IMR-90 (cell line): Measurements from ENCODE around the gene COL5A2. TPM values are rescaled to one million over a fixed set of nuclear protein-coding genes. Genes with fewer than 3 reads are reported as not detected.

Experiments used
- ATAC-seq: fragments of 200-7000 bp; cut with Tn5 transposase; 2 replicates; pipeline ENCODE4 v1.9.1; 2020; ENCODE audit warnings: low read depth, mild to moderate bottlenecking, moderate library complexity
- BruUV-seq: library from RNA; stranded (reverse); fragments of 400-500 nt; replicated peaks from 2 replicates; lab custom pipeline; 2021; lab: Mats Ljungman, UMichigan
- CTCF ChIA-PET: fragments of 300-600 bp; formaldehyde crosslinking; extraction: SDS; loops from one replicate; lab custom pipeline; 2021; ENCODE audit warnings: antibody characterized with exemption; lab: Yijun Ruan, JAX
- POLR2A ChIA-PET: fragments of 300-600 bp; sonication (Branson Sonifier 250); formaldehyde crosslinking; loops from one replicate; lab custom pipeline; 2022; ENCODE audit warnings: antibody characterized with exemption; ENCODE audit not compliant: unreplicated experiment; lab: Charles Lee
- DNase-seq: peaks from one replicate; pipeline ENCODE4 v3.0.0; 2013
- H2AFZ ChIP-seq: replicated peaks from 2 replicates; pipeline ENCODE3; 2013; ENCODE audit warnings: low read length, mild to moderate bottlenecking; ENCODE audit not compliant: poor library complexity
- H2AK5ac ChIP-seq: 2 replicates; pipeline ENCODE4 v1.6.1; 2013; ENCODE audit warnings: low read depth, low read length, inconsistent platforms
- H2AK9ac ChIP-seq: replicated peaks from 2 replicates; pipeline ENCODE3; 2013; ENCODE audit warnings: mild to moderate bottlenecking, low read depth, low read length, moderate library complexity; ENCODE audit not compliant: poor library complexity
- H2BK120ac ChIP-seq: 2 replicates; pipeline ENCODE4 v1.6.1; 2013; ENCODE audit warnings: low read depth, low read length, inconsistent platforms
- H2BK15ac ChIP-seq: 3 replicates; pipeline ENCODE4 v1.6.1; 2013; ENCODE audit warnings: low read depth, low read length, inconsistent platforms
- H2BK20ac ChIP-seq: 2 replicates; pipeline ENCODE4 v1.6.1; 2013; ENCODE audit warnings: low read depth, mild to moderate bottlenecking, inconsistent platforms, low read length, moderate library complexity
- H2BK5ac ChIP-seq: 2 replicates; pipeline ENCODE4 v1.6.1; 2013; ENCODE audit warnings: mild to moderate bottlenecking, low read depth, low read length, inconsistent platforms; ENCODE audit not compliant: poor library complexity, severe bottlenecking
- H3K14ac ChIP-seq: replicated peaks from 2 replicates; pipeline ENCODE4 v1.6.1; 2013; ENCODE audit warnings: low read depth, low read length, inconsistent platforms
- H3K18ac ChIP-seq: 2 replicates; pipeline ENCODE4 v1.6.1; 2013; ENCODE audit warnings: low read depth, low read length, control low read depth
- H3K23ac ChIP-seq: 2 replicates; pipeline ENCODE4 v1.6.1; 2013; ENCODE audit warnings: low read depth, low read length, inconsistent platforms
- H3K27ac ChIP-seq: 2 replicates; pipeline ENCODE4 v1.5.1; 2013; ENCODE audit warnings: mild to moderate bottlenecking, control low read depth, low read length; ENCODE audit not compliant: insufficient read depth
- H3K27me3 ChIP-seq: 2 replicates; pipeline ENCODE4 v1.6.1; 2013; ENCODE audit warnings: low read length; ENCODE audit not compliant: control insufficient read depth, insufficient read depth
- H3K36me3 ChIP-seq: 2 replicates; pipeline ENCODE4 v1.6.1; 2013; ENCODE audit warnings: low read length, mixed read lengths; ENCODE audit not compliant: control insufficient read depth, insufficient read depth
- H3K4ac ChIP-seq: 2 replicates; pipeline ENCODE4 v1.6.1; 2013; ENCODE audit warnings: low read depth, low read length, inconsistent platforms
- H3K4me1 ChIP-seq: 2 replicates; pipeline ENCODE4 v1.6.1; 2013; ENCODE audit warnings: low read length, mixed read lengths; ENCODE audit not compliant: control insufficient read depth, insufficient read depth
- H3K4me2 ChIP-seq: 2 replicates; pipeline ENCODE4 v1.6.1; 2013; ENCODE audit warnings: low read depth, mild to moderate bottlenecking, control low read depth, low read length, moderate library complexity
- H3K4me3 ChIP-seq: 2 replicates; pipeline ENCODE4 v1.5.1; 2013; ENCODE audit warnings: low read depth, mild to moderate bottlenecking, control low read depth, low read length, moderate library complexity; ENCODE audit not compliant: insufficient read depth
- H3K56ac ChIP-seq: 2 replicates; pipeline ENCODE4 v1.6.1; 2013; ENCODE audit warnings: low read length, inconsistent platforms; ENCODE audit not compliant: insufficient read depth; ENCODE audit errors: extremely low read depth
- H3K79me1 ChIP-seq, 2 experiments: 2 replicates each; pipeline ENCODE4 v1.6.1; 2013; ENCODE audit warnings: low read length in 2 of 2, inconsistent platforms in 1 of 2, low read depth in 1 of 2
- H3K9ac ChIP-seq: 2 replicates; pipeline ENCODE4 v1.6.1; 2013; ENCODE audit warnings: low read depth, low read length, control low read depth
- H3K9me1 ChIP-seq: 2 replicates; pipeline ENCODE4 v1.6.1; 2013; ENCODE audit warnings: low read length, inconsistent platforms; ENCODE audit not compliant: insufficient read depth
- H3K9me3 ChIP-seq: 2 replicates; pipeline ENCODE4 v1.6.1; 2013; ENCODE audit warnings: low read length; ENCODE audit not compliant: control insufficient read depth, insufficient read depth
- H4K20me1 ChIP-seq: 2 replicates; pipeline ENCODE4 v1.6.1; 2013; ENCODE audit warnings: low read length, inconsistent platforms; ENCODE audit not compliant: insufficient read depth
- H4K5ac ChIP-seq: 2 replicates; pipeline ENCODE4 v1.6.1; 2013; ENCODE audit warnings: mild to moderate bottlenecking, low read depth, low read length, control low read depth
- H4K8ac ChIP-seq, 2 experiments: 2 replicates each; pipeline ENCODE4 v1.6.1; 2013; ENCODE audit warnings: low read depth in 2 of 2, low read length in 2 of 2, control low read depth in 1 of 2, inconsistent platforms in 1 of 2
- H4K91ac ChIP-seq: 2 replicates; pipeline ENCODE4 v1.6.1; 2013; ENCODE audit warnings: low read depth, low read length, inconsistent platforms; ENCODE audit not compliant: insufficient read depth
- CEBPB ChIP-seq: IDR thresholded peaks from 2 replicates; pipeline ENCODE4 v1.6.1; 2012; ENCODE audit warnings: low read depth, low read length, improper control_type of control experiment
- CHD1 ChIP-seq: IDR thresholded peaks from 2 replicates; pipeline ENCODE4 v1.6.1; 2012; ENCODE audit warnings: low read depth, low read length, improper control_type of control experiment
- FOS ChIP-seq: fragments of 150-350 bp; IDR thresholded peaks from 2 replicates; pipeline ENCODE4 v1.6.1; 2016; ENCODE audit warnings: low read depth, low read length
- MAFK ChIP-seq: IDR thresholded peaks from 2 replicates; pipeline ENCODE4 v1.6.1; 2012; ENCODE audit warnings: low read depth, low read length, improper control_type of control experiment
- MXI1 ChIP-seq: IDR thresholded peaks from 2 replicates; pipeline ENCODE4 v1.6.1; 2012; ENCODE audit warnings: low read depth, mild to moderate bottlenecking, low read length, moderate library complexity, borderline replicate concordance
- NFE2L2 ChIP-seq: fragments of 150-350 bp; IDR thresholded peaks from 2 replicates; pipeline ENCODE4 v1.6.1; 2016; ENCODE audit warnings: low read depth, mild to moderate bottlenecking, low read length
- POLR2A ChIP-seq: IDR thresholded peaks from 2 replicates; pipeline ENCODE4 v1.6.1; 2012; ENCODE audit warnings: mild to moderate bottlenecking, low read depth, low read length
- RAD21 ChIP-seq: IDR thresholded peaks from 2 replicates; pipeline ENCODE4 v1.6.1; 2012; ENCODE audit warnings: low read length, improper control_type of control experiment
- RFX5 ChIP-seq: IDR thresholded peaks from 2 replicates; pipeline ENCODE4 v1.8.0; 2012; ENCODE audit warnings: low read depth, mild to moderate bottlenecking, low read length, moderate library complexity
- WGBS, 2 experiments: methylation state at CpG; one replicate each; pipeline versions ENCODE4 v1.1.5 to v1.1.7; 2013; ENCODE audit warnings: missing lambda C conversion rate in 2 of 2; ENCODE audit not compliant: insufficient read length in 1 of 2; ENCODE audit errors: extremely low coverage in 2 of 2; 5-methylcytosine and 5-hydroxymethylcytosine counted together
- dilution Hi-C: fragments of 300-500 bp; cut with HindIII; formaldehyde crosslinking; loops from one replicate; pipeline ENCODE4 v1.14.3; 2018; ENCODE audit warnings: low sequenced_read_pairs; ENCODE audit not compliant: unreplicated experiment
- in situ Hi-C: fragments of 300-500 bp; cut with MboI; formaldehyde crosslinking; loops from 3 replicates; pipeline ENCODE4 v1.14.3; 2019; ENCODE audit warnings: low sequenced_read_pairs, inconsistent platforms, mixed read lengths
- intact Hi-C: fragments of 100-400 bp; cut with micrococcal nuclease; formaldehyde crosslinking; loops from 2 replicates; pipeline ENCODE4 v1.10.0; 2022
- polyA plus RNA-seq, 3 experiments: library from polyadenylated mRNA; depleted of rRNA; stranded (reverse); fragments of >200 nt; gene quantifications; 2 replicates each; pipeline ENCODE4 v1.2.3, GENCODE V29; 2012; ENCODE audit warnings: low replicate concordance in 1 of 3
- total RNA-seq: library from RNA; depleted of rRNA; stranded (reverse); fragments of >200 nt; gene quantifications from 2 replicates; pipeline ENCODE4 v1.2.3, GENCODE V29; 2012

The COL5A2 gene
- total and polyA plus RNA-seq, 2 of the 4 experiments (the other 2 are of a cell fraction) = 181 to 257 TPM

DNA sequence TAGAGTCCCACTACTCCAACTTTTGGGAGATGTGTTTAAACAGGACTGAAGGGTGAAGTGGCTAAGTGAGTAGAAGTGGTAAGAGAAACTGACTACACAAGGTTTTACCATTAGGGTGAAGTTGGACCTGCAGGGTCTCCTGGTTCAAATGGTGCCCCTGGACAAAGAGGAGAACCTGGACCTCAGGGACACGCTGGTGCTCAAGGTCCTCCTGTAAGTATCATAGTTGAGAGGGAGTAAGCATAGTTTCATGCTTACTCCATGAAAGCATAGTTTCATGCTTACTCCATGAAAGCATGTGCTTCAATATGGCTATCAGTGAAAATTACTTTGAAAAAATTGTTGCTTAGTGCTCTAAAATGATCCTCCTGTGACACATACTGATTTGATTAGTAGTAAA, 186.3 kb downstream of the COL5A2 start:
- ChIA-PET CTCF (no interaction called here), POLR2A (no interaction called here)
- Histone ChIP-seq H2BK20ac (peak overlapping the region; percentile 57), H2BK5ac (peak overlapping the region; percentile 88), H4K5ac (peak overlapping the region; percentile 6; the same call in 1 of the 2 replicates), H3K36me3 (peaks cover 88% of the 10 kb centered on the region), H3K14ac (peak overlapping the region; percentile 57; the same call in 1 of the 2 replicates), H3K18ac (peak overlapping the region; percentile 53; the same call in 1 of the 2 replicates), H2AFZ (no peak overlapping the region), H4K91ac (peak overlapping the region; percentile 37; the same call in 1 of the 2 replicates), H3K9me1 (0 out of 2 replicates have a peak, but pooled peaks cover 4% of the 10 kb centered on the region), H3K27ac (peak overlapping the region; percentile 34), H3K9ac (no peak overlapping the region), H3K23ac (no peak overlapping the region), H3K4me3 (no peak overlapping the region), H4K20me1 (no peaks in the 10 kb centered on the region), H3K4me1 (peaks cover 2% of the 10 kb centered on the region; the same call in 1 of the 2 replicates), H3K27me3 (no peaks in the 10 kb centered on the region), H2BK15ac (peak overlapping the region; percentile 76; the same call in 2 of the 3 replicates), H2AK5ac (peak overlapping the region; percentile 63), H3K79me1 (peaks cover 15 to 39% of the 10 kb centered on the region in 2 experiments), H3K4ac (peak overlapping the region; percentile 35; the same call in 1 of the 2 replicates), H3K9me3 (no peaks in the 10 kb centered on the region), H2AK9ac (peak overlapping the region; percentile 6), H3K4me2 (no peak overlapping the region), H3K56ac (no peak overlapping the region), H2BK120ac (peak overlapping the region; percentile 49), H4K8ac (peak overlapping the region in 1 of 2 experiments; percentile 33; a peak in 1 of 4 replicates)
- TF ChIP-seq CHD1 = no peak
- TF ChIP-seq RAD21 = no peak
- TF ChIP-seq MAFK = no peak
- TF ChIP-seq RFX5 = no peak
- no peak for TF ChIP-seq POLR2A
- no peak for TF ChIP-seq MXI1
- TF ChIP-seq CEBPB = no peak
- no peak for TF ChIP-seq FOS
- no peak for TF ChIP-seq NFE2L2
- in situ Hi-C loops = no loop called here
- DNase-seq (no peak), ATAC-seq (no peak)
- no TSS peak for BruUV-seq
- WGBS, 2 experiments = no CpG with 5 or more reads among the region's 1 CpG
- intact Hi-C loops = no loop called here
- dilution Hi-C loops = no loop called here
